OCI-LY3 (cell line): Measurements from ENCODE around the gene PTPN3.
"Not testable (repeated sequence)": the region's sequence is repeated elsewhere in the genome, so short reads cannot be mapped to it uniquely, and the experiment has no call there.

Source experiments
- H2AFZ ChIP-seq: fragments of 200-600, 300-600 bp; shearing (Covaris generic); 2 replicates; pipeline ENCODE4 v1.6.0; 2014; ENCODE audit warnings: antibody characterized with exemption, low read depth, low read length
- H3K27ac ChIP-seq: fragments of 200-600, 300-600 bp; sonication (generic); 2 replicates; pipeline ENCODE4 v1.5.1; 2014; ENCODE audit warnings: mild to moderate bottlenecking, low read length, moderate library complexity, mixed read lengths
- H3K27me3 ChIP-seq: fragments of 200-600, 300-600 bp; sonication (generic); 2 replicates; pipeline ENCODE4 v1.6.1; 2014; ENCODE audit warnings: low read depth, low read length, mixed read lengths
- H3K36me3 ChIP-seq: fragments of 200-600, 300-600 bp; sonication (generic); replicated peaks from 2 replicates; pipeline ENCODE3; 2014; ENCODE audit warnings: low read depth, low read length, mixed read lengths
- H3K4me1 ChIP-seq: fragments of 300-600, 200-600 bp; sonication (generic); 2 replicates; pipeline ENCODE4 v1.6.1; 2014; ENCODE audit warnings: low read length, mixed read lengths
- H3K4me2 ChIP-seq: fragments of 200-600, 300-600 bp; sonication (generic); 2 replicates; pipeline ENCODE4 v1.6.1; 2014; ENCODE audit warnings: low read length, mixed read lengths
- H3K4me3 ChIP-seq: fragments of 300-600, 200-600 bp; sonication (generic); 2 replicates; pipeline ENCODE4 v1.5.1; 2014; ENCODE audit warnings: antibody characterized with exemption, mild to moderate bottlenecking, low read length, moderate library complexity
- H3K79me2 ChIP-seq: fragments of 300-600, 200-600 bp; shearing (Covaris generic); 2 replicates; pipeline ENCODE4 v1.6.1; 2014; ENCODE audit warnings: mild to moderate bottlenecking, low read length, mixed read lengths
- H3K9ac ChIP-seq: fragments of 300-600, 200-600 bp; shearing (Covaris generic); 2 replicates; pipeline ENCODE4 v1.6.0; 2014; ENCODE audit warnings: mild to moderate bottlenecking, low read length, moderate library complexity
- H3K9me3 ChIP-seq: fragments of 200-600, 300-600 bp; shearing (Covaris generic); 2 replicates; pipeline ENCODE4 v1.6.1; 2014; ENCODE audit warnings: low read length, mixed read lengths; ENCODE audit not compliant: insufficient read depth
- H4K20me1 ChIP-seq: fragments of 200-600, 300-600 bp; sonication (generic); 2 replicates; pipeline ENCODE4 v1.6.1; 2016; ENCODE audit warnings: low read length, mixed read lengths; ENCODE audit not compliant: insufficient read depth
- CTCF ChIP-seq: fragments of 200-600, 300-600 bp; sonication (generic); IDR thresholded peaks from 2 replicates; pipeline ENCODE4 v1.5.1; 2014; ENCODE audit warnings: antibody characterized with exemption, low read length, low read depth
- EZH2phosphoT487 ChIP-seq: fragments of 200-600 bp; shearing (Covaris generic); IDR thresholded peaks from 2 replicates; pipeline ENCODE4 v1.6.1; 2018; ENCODE audit warnings: antibody characterized with exemption, mixed run types, low read depth

PTPN3 gene

GRCh38 chr9:109342878-109343277 is 155.2 kb downstream of the PTPN3 start:
- Histone ChIP-seq H3K27me3 (peaks cover 13% of the 10 kb centered on the region), H3K9me3 (no peaks in the 10 kb centered on the region), H3K36me3 (no peaks in the 10 kb centered on the region), H3K4me3 (no peak overlapping the region), H3K4me1 (0 out of 2 replicates have a peak, but pooled peaks cover 5% of the 10 kb centered on the region), H3K27ac (no peak overlapping the region), H3K79me2 (no peaks in the 10 kb centered on the region), H4K20me1 (no peaks in the 10 kb centered on the region), H2AFZ (no peak overlapping the region), H3K9ac (no peak overlapping the region), H3K4me2 (no peak overlapping the region)
- TF ChIP-seq EZH2phosphoT487 (no peak), CTCF (no peak)

DNA sequence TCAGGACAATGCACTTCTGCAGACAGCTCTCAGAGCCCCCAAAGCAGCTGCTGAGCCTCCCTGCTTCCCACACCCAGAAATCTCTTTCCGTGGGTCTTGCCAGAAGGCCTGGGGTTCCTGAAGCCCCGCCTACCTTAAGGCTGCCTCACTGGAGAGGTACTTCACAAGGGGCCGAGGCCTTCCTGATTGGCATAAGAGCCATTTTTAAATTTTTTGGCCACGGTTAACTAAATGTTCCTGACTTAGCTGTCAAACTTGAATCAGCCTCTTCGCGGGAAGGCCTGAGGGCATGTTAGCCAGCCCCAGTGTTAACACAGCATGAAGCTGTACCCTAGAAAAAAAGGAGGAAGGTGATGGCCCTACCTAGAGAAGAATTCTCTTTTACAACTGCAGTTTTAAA is 156.5 kb downstream of the PTPN3 start:
- no peaks in the 10 kb centered on the region for H3K9me3 ChIP-seq
- H3K9ac ChIP-seq = no peak overlapping the region
- 0 out of 2 replicates have a peak, but pooled peaks cover 5% of the 10 kb centered on the region for H3K4me1 ChIP-seq
- H3K27me3 ChIP-seq = no peaks in the 10 kb centered on the region
- H3K4me2 ChIP-seq = no peak overlapping the region
- no peaks in the 10 kb centered on the region for H3K79me2 ChIP-seq
- H2AFZ ChIP-seq = no peak overlapping the region
- no peaks in the 10 kb centered on the region for H3K36me3 ChIP-seq
- TF ChIP-seq EZH2phosphoT487 (no peak), CTCF (no peak)
- no peak overlapping the region for H3K27ac ChIP-seq
- H4K20me1 ChIP-seq = no peaks in the 10 kb centered on the region
- H3K4me3 ChIP-seq = no peak overlapping the region

- not testable (repeated sequence) for H3K4me1 ChIP-seq, H3K36me3 ChIP-seq, H3K9ac ChIP-seq, H3K27ac ChIP-seq, H3K27me3 ChIP-seq, H4K20me1 ChIP-seq, H3K9me3 ChIP-seq, H3K4me2 ChIP-seq, H3K79me2 ChIP-seq, H3K4me3 ChIP-seq, H2AFZ ChIP-seq
Observed at GRCh38 chr9:109340979-109341378, 157.1 kb downstream of the PTPN3 start.

DNA sequence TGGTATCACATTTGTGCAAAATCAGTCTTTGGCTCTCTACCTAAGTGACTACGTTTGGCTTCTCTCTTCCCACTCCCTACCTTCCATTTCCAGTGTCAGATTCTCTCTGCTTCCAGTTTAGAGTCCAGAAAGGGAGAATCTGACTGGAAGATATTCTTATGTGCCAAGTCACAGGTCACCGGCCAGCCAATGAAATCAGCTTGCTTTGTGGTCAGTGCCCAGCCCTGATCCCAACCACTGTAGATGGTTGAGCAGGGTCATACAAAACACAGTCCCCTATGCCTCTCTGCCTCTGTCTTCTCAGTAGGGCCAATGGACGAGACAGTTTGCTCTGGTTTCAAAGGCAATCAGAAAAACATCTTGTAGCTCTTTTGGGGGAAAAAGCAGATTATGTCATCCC is 161.7 kb downstream of the PTPN3 start:
- H3K79me2 ChIP-seq = no peaks in the 10 kb centered on the region
- H3K4me3 ChIP-seq = no peak overlapping the region
- no peaks in the 10 kb centered on the region for H3K36me3 ChIP-seq
- H3K4me1 ChIP-seq = no peaks in the 10 kb centered on the region
- H3K27me3 ChIP-seq = no peaks in the 10 kb centered on the region
- no peak overlapping the region for H2AFZ ChIP-seq
- TF ChIP-seq EZH2phosphoT487 (no peak), CTCF (no peak)
- no peak overlapping the region for H3K27ac ChIP-seq
- no peaks in the 10 kb centered on the region for H4K20me1 ChIP-seq
- H3K4me2 ChIP-seq = no peak overlapping the region
- no peaks in the 10 kb centered on the region for H3K9me3 ChIP-seq
- H3K9ac ChIP-seq = no peak overlapping the region

DNA sequence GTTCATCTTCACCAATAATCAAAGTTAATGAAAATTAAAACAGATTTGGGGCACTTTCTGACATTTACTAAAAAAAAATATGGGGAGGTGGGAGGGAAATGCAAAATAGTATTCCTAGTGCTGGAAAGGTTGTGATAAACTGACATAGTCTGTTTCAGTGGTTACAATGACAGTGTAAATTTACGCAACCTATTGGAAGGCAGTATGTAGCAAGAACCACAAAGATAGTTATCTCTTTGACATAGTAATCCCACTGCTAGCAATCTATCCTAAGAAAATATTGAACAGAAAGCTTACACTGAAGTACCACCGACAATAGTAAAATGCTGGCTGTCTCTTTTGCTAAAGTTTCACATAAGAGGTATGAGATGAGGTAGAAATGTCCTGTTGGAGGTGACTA is 162.2 kb downstream of the PTPN3 start:
- Histone ChIP-seq H3K36me3 (no peaks in the 10 kb centered on the region), H3K9ac (no peak overlapping the region), H3K4me2 (no peak overlapping the region), H3K4me1 (no peaks in the 10 kb centered on the region), H3K79me2 (no peaks in the 10 kb centered on the region), H2AFZ (no peak overlapping the region), H4K20me1 (no peaks in the 10 kb centered on the region), H3K27me3 (no peaks in the 10 kb centered on the region), H3K4me3 (no peak overlapping the region), H3K27ac (no peak overlapping the region), H3K9me3 (no peaks in the 10 kb centered on the region)
- TF ChIP-seq EZH2phosphoT487 = no peak
- no peak for TF ChIP-seq CTCF
